Measurements from ENCODE around the gene MYO7A.
"Not testable (repeated sequence)": the region's sequence is repeated elsewhere in the genome, so short reads cannot be mapped to it uniquely, and the experiment has no call there.

Gene MYO7A

DNA sequence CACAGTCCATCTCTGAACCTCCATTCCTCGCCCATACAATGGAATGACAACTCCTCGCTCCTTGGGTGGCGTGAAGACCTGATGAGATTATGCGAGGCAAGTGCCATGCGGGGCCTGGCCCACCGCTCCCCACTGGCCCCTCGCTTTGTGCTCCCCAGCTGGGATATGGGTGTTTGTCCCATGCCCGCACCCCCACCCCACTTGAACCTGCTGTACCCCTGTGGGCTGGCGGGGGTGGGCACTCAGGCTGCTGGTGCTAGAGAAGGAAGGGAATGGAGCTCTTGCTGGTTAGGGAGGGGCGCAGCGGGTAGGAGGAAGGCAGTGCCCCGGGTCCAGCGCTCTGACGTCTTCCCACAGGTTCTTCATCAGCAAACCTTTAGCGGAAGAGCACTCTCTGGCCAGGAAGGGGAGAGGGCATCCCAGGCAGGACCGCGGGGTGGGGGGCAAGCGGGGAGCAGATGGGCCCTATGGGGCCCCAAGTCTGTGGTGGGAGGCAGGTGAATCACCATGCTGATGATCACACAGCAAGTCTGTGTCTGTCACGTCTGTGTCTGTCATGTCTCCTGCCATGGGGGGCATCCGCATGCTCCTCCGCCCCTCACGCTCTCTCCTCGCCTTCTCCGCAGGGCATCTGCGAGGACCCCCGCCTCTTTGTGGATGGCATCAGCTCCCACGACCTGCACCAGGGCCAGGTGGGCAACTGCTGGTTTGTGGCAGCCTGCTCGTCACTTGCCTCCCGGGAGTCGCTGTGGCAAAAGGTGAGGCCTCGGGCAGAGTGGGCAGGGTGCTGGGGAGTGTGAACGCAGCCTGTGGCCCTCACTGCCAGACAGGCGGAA lies 34.8 kb upstream of the MYO7A start:
- DNase-seq (ENCODE audit: low read depth, low spot score), result no peak

DNA sequence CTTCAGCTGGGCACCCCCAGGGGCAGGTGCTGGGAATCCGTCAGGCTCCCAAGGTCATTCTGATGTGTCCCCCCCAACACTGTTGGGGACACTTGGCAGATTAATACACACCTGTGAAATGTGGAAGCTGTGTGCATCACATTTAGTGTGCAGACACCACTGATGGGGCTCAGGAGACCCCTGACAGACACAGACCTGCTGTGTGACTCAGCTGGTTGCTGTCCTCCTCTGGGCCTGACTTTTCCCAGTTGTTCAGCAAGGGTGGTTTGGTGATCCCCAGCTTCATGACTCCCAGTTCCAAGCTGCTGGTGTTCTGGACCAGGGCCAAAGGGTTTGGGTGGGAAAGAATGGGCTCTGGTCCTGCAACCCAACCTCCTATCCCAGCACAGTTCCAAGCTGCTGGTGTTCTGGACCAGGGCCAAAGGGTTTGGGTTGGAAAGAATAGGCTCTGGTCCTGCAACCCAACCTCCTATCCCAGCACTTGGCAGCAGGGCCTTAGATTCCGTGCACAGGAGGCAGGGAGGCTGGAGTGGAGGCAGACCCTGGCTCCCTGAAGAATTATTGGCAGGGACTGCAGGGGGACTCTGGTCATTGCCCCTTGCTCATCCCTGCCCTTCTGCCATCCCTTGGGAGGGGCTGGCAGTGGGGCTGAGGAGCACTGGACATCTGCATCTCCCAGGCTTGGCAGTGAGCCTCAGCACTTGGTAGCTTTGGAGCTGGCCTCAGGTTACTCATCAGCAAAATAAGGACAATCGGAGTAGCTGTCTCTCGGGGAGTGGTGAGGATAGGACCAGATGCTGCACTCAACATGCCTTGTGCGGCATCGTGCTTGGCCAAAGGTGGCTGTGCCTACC lies 33.8 kb upstream of the MYO7A start:
- DNase-seq (ENCODE audit: low read depth, low spot score), result no peak

DNA sequence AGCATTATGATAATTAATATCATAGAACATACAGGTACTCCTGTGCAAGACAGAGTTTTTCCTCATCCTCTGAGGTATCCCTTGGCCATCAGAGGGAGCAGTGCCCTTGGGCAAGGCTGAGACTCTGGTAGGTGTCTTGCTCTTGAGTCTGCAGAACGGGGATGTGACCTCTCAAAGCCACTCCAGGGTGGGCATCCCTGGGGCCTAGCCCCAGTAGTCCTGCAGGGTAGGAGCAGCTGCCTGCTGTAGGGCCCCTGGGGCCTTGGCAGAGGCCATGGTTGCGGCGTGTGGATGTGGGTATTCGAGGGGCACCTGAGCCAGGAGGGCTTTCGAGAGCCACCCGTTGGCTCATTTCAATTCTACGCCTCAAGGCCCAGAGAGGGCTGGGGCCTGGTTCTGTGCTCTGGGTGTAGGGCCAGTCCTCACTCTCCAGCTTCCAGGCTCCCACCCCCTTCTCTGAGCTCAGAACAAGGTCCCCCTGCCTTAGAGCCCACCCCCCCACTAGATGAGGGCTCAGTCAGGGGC lies 33.1 kb upstream of the MYO7A start:
- no peak for DNase-seq (ENCODE audit: low read depth, low spot score)

DNA sequence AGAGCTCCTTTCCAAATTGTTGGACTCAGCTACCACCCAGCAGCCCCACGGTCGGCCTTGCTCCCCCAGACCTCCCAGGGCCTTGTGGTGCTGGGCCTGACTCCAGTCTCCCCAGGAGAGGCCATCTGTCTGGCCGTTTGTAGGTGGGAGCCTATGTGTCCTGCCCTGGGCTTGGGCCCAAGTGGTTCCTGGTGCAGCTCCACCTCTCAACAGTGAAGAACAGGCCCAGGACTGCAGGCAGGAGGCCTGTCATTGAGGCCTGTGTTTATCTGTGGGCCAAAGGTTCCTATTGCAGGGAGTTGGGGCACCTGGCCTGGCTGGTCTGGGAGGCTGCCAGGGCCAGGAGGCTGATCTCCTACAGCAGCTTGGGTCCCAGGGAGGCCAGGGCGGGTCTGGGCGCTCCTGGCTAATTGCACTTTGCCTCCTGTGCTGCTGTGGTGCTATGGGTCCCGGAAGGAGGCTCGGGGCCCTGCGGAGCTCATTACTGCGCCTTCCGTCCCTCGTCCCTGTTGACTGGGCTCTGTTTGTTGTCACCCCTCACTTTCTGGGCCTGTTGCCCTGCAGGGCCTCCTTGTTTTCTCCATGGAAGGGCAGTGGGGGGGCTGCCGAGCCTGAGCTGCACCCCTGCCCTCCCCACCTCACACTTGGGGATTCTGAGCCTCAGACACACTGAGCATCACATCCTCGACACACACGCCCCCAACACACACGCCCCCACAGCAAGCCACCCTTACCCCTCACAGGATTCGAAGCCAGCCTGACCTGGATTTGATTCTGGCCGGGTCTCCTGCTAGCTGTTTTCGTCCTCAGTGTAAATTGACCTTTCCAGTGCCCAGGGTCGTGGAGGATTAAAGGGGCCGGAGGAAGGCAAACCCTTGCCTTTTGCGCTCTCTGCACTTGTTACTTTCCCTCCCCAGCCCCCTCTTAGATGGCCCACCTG lies 32.2 kb upstream of the MYO7A start:
- no peak for DNase-seq (ENCODE audit: low read depth, low spot score)

DNA sequence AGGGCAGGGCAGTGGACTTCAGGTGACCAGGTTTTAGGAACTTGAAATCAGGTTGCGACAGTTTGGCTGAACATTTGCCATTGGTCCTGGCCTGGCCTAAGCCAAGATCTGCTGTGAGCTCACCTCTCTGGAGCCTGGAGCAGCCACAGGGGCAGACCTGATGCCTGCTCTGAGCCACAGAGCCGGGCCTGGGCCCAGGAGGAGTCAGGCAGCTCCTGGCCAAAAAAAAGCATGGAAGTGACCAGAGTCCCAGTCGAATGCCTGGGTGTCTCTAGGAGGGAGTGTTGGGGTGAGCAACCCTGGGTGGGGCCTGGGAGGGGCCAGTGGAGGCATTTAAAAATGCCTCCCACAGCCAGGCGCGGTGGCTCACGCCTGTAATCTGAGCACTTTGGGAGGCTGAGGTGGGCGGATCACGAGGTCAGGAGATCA lies 31.4 kb upstream of the MYO7A start:
- no peak for DNase-seq (ENCODE audit: low read depth, low spot score)

DNA sequence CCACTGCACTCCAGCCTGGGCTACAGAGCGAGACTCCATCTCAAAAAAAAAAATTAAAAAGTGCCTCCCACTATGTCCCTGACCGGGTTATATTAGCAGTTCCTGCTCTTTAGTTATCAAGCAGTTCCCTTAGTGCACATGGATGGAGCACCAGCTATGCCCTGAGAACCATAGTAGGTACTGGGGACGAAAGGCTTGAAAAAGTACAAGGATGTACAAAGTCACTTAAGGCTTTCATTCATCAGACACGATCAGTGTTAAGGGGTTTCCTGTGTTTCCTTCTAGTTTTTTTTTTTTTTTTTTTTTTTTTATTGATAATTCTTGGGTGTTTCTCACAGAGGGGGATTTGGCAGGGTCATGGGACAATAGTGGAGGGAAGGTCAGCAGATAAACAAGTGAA lies 30.9 kb upstream of the MYO7A start:
- DNase-seq (ENCODE audit: low read depth, low spot score), result not testable (repeated sequence)

DNA sequence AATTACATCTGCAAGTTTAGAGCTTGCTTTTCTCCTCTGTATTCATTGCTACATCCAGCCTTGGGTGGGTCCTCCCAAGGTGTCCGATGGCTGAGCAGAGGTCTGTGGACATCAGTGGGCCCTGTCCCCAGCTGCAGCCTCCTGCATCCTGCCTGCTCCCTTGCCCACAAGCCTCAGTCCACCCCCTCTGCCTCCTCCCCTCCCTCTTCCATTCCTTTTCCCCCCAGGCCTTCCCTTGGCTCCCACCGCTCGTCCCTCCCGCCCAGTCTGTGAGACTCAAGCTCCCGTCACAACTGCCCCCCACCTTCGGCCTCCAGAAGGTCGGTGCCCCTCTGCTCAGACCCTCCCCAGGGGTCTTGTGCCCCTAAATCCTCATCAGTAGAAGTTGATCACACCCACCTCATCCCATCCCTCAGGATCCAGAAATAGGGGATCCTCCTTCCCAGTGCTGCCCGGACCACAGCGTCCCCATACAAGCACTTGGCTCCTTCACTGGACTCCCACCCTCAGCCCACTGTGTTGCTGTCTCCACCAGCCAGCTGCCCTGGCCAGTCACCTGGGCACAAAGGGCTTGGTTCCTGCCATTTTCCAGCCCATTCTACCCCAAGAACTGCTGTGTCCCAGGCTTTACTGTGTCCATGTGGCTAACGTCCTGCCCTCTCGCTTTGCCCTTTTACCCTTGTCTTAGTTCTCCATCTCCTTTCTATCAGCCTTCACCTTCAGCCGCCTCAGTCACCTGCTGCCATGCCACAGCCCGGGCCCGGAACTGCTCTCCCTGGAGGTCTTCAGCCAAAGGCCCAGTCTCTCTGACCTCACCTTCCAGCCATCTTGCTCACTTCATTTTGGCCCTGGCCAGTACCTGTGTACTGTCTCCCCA lies 27.6 kb upstream of the MYO7A start:
- no peak for DNase-seq (ENCODE audit: low read depth, low spot score)

DNA sequence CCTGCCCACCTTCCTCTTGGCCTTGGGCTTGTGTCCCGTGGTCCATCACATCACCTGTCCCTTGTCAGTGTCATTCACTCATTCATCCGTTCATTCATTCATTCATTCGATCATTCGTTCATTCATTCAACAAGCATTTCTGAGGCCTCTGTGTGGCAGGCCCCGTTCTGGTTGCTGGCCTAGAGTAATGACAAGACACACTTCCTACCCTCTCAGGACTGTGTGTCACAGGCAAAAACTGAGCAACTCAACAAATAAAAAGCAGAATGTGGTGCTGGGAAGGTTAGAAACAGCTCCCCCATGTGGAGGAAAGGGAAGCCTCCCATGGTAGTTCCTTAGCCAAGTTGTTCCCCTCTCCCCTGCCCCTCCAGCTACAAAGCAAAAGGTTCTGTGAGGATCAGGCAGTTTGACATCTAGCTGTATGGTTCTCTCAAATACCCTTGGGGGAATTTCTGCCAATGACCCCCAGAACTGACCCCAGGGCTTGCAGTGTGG lies 27.0 kb upstream of the MYO7A start:
- no peak for DNase-seq (ENCODE audit: low read depth, low spot score)

DNA sequence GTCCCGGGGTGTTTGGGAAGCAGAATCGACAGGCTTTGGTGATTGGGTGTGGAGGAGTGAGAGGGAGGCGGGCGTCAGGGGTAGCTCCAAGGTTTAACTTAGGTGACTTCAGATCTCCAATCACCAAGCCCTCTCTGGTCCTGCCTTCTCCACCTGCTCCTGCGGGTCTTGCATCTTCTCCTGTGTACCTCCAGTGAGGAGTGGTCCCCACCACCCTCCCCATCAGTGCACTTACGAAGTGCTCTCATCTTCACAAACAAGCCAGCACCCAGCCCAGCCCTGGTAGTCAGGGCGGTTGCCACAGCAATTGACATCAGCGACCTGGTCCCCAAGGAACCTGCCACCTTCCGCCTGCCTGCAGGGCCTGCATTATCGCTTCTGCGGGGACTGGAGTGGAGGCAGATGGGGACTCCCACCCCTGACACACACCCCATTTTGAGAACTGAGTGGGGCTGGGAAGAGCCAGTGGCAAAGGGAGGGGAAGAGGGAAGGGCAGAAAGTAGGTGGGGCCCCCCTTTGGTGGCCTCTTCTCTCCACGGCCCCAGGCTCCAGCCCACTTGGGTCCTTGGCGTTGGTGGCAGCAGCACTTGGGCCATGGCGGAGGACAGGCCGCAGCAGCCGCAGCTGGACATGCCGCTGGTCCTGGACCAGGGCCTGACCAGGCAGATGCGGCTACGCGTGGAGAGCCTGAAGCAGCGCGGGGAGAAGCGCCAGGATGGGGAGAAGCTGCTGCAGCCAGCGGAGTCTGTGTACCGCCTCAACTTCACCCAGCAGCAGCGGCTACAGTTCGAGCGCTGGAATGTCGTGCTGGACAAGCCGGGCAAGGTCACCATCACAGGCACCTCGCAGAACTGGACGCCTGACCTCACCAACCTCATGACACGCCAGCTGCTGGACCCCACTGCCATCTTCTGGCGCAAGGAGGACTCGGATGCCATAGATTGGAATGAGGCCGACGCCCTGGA lies 25.5 kb upstream of the MYO7A start, which contains the start of gene OMP:
TSS of gene OMP (plus strand) at position 595 of the 965 bp plus-strand sequence. CDS start at position 595, 0 bp downstream.
- DNase-seq (ENCODE audit: low read depth, low spot score), result no peak

DNA sequence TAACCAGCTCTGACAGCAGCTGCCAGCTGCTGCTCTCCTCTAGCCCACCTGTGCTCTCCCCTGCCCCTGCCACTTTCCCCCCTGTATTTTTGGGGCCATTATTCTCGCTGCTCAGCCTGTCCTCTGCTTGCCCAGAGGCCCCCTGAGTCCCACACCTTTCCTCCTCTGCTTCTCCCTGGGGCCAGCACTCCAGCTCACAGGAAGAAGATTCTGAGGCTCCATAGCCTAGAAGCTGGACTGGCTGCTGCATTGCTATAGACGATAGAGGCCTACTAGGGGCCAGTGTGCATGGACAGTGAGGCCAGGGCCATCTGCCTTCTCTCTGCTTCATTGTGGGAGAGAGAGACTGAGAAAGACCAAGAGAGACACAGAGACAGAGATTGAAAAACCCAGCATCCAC lies 24.7 kb upstream of the MYO7A start:
- no peak for DNase-seq (ENCODE audit: low read depth, low spot score)

DNA sequence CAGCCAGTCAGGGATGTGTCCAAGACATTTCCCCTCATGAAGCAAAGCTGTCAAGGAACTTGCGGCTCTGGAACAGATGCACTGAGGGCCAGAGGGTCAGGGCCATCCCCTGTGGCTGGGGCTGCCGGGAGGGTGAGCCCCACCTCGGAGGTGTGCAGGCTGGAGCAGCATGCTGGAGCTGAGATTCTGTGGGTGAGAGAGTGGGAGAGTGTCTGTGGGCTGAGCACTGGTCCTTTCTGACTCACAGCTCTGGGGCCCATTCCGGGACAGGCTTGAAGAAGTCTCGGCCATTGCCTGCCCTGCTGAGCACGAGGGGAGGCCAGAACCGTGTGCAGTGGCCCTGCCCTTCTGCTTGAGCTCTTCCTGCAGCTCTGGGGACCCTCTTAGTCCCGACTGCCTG lies 23.3 kb upstream of the MYO7A start:
- no peak for DNase-seq (ENCODE audit: low read depth, low spot score)

DNA sequence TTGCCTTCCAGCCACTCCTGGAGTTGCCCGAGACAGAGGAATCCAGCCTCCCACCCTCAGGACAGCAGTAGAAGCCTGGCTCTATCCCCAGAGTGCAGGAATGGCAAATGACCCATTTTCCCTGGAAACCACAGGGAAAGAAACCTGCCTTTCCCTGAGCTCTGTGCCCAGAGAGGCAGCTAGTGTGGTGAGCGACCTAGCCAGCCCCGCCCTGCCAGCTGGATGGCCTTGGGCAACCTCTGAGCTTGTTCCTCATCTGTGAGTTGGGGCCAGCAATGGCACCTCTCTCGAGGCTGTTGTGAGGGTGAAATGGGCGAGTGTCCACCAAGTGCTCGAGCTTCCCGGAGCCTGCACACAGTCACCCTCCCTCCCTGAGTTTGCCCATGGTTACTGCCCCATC lies 21.7 kb upstream of the MYO7A start:
- DNase-seq (ENCODE audit: low read depth, low spot score), result no peak

DNA sequence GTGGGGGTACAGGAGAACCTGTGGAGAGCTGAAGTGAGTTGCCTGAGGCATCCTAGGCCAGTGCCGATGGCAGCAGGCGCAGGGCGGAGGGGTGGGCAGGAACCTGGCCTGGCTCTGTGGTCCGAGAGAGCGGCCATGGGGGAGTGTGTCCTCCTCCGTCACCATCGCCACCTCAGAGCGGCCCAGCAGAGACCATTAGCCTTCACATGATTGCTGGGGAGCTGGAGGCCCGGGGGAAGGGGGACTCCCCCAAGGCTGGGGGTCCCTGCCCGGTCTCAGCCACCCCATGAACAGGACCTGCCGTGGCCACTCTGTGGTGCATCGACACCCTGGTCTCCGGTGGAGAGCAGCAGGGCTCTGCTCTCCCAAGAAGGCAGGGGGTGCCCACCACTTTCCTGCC lies 21.3 kb upstream of the MYO7A start:
- DNase-seq (ENCODE audit: low read depth, low spot score), result no peak

DNA sequence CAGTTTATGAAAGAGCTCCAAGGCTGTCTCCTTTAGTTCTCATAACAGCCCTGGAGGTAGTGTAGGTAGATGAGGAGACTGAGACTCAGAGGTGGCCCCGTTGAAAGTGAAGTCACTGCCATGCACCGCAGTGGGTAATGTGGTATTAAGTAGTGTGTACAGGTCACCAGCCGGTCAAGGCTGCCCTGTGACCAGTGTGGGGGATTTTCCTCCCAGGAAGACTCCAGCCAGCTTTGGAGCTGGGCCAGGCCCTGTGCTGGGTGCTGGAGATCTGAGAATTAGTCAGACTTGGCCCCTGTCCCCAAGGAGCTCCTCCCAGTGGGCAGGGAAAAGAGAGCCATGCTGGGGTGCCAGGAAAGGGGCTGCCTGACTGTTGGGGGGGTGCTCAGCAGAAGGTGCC lies 20.1 kb upstream of the MYO7A start:
- peak; percentile 71 for DNase-seq (ENCODE audit: low read depth, low spot score)

DNA sequence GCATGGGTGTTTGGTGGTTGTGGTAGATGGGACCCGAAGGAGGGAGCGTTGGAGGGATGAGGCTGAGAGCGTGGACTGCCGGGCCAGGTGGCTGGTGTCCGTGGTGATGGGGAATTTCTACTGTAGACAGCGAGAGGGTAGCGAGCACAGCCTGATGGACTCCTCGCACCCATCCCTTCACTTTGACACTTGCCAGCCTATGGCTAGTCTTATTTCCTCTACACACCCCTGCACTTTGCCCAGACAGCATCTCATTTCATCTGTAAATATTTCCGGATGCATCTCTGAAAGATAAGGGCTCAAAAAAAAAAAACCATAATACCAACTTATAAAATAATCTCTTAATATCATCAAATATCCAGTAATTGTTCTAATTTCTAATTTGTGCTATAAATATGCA lies 19.6 kb upstream of the MYO7A start:
- DNase-seq (ENCODE audit: low read depth, low spot score), result no peak

DNA sequence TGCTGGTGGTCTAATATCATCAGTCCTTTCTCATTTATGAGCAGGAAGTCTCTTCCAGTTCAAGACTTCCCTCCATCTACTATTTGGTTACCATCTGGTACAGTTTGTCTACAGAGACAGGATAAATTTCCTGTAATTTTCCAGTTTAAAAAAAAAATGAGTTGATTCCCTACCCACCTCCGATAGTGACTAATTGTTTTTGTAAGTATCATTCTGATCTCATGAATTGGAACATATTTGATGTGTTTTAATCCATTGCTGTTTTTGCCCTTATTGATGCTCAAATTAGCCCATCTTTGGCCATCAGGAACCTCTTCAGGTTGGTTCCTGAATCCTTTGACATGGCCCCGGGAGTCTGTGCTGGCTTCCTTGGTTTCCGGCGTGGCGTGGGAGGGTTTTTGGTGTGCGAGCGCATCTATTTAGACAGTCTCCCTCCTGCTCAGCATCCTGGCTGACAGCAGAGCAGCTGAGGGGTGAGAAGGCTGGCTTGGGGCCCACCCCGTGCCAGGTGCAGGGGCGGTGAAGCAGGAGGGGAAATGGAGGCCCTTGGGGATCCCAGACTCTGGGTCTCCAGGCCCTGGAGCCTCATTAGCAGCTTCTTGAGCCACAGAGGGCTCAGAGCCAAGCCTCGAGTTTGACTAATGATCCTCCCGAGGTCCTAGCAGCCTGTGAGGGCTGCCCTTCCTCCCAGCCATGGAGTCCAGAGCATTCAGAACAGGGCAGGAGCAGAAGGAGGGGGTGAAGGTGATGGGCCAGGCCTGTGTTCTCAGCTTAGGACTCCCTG lies 18.6 kb upstream of the MYO7A start:
- no peak for DNase-seq (ENCODE audit: low read depth, low spot score)

DNA sequence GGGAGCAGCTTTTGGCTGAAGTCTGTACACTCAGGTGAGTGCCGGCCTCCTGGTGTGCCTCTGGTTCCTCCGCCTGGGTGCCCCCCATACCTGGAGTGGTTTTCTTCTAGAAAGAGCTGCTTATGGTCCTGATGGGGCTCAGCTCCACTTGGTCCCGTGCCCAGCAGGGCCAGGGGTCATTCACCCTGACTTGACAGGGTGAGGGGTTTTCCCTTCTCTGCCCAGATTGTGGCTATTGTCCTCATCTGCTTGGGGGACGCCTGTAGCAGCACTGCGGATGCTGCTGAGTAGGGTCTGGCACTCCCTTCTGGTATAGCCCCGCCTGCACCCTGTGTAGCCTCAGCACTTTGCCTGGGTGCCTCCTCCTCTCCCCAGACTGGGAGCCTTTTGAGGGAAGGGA lies 17.2 kb upstream of the MYO7A start:
- DNase-seq (ENCODE audit: low read depth, low spot score), result no peak

DNA sequence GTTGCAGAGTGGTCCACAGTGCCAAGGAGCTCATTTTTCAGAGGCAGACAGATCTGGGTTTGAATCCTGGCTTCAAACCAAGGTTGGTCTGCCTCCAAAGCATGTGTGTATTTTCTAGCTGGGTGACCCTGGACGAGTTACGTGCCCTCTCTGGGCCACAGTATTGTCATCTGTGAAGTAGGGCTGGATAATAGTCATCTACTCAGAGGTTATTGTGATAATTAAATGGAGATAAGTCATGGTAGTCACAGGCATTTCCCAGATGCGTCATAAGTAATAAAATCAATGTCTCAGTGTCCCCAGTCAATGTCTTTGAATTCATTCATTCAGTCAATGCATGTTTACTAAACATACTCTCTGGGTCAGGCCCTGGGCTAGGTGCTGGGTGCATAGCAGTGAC lies 16.8 kb upstream of the MYO7A start:
- no peak for DNase-seq (ENCODE audit: low read depth, low spot score)
